Measurements from ENCODE around the gene SGMS1.

DNA sequence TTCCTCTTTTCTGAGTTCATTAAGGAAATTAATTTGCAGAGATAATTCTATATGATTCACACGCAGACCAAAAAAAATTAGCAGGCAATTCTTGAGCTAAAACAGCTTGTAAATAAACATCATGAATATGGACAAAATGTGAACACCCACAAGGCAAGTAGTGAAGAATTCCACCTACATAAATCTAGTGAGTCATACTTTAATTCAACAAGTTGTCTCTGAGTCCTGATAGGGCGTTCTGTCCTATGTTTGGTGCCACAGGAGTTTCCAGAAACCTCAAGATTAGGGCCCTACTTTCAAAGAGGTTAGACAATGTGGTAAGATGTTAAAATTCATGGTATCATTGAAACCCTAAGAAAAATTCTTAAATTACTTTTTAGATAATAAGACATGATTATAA lies 122.3 kb downstream of the SGMS1 start:
- TF ChIP-seq, protein P1, sequence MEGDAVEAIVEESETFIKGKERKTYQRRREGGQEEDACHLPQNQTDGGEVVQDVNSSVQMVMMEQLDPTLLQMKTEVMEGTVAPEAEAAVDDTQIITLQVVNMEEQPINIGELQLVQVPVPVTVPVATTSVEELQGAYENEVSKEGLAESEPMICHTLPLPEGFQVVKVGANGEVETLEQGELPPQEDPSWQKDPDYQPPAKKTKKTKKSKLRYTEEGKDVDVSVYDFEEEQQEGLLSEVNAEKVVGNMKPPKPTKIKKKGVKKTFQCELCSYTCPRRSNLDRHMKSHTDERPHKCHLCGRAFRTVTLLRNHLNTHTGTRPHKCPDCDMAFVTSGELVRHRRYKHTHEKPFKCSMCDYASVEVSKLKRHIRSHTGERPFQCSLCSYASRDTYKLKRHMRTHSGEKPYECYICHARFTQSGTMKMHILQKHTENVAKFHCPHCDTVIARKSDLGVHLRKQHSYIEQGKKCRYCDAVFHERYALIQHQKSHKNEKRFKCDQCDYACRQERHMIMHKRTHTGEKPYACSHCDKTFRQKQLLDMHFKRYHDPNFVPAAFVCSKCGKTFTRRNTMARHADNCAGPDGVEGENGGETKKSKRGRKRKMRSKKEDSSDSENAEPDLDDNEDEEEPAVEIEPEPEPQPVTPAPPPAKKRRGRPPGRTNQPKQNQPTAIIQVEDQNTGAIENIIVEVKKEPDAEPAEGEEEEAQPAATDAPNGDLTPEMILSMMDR (IDR thresholded peaks at IDR 0.05) = no peak
- no peak for TF ChIP-seq EZH2 (IDR thresholded peaks at IDR 0.05; ENCODE audit: borderline replicate concordance, insufficient read depth, low read depth, low read length, poor library complexity, severe bottlenecking)
